ENCODE results near the gene MMP23B. TPM values are rescaled to one million over a fixed set of nuclear protein-coding genes. Genes with fewer than 3 reads are reported as not detected.

Gene MMP23B
- total and polyA plus RNA-seq, 9 donors, result 0.88 to 128 (median 67.3) TPM

- Histone ChIP-seq H3K36me3 (no peaks in the 10 kb centered on the region), H3K4me1 (ENCODE audit: insufficient read depth) (peaks cover 9% of the 10 kb centered on the region), H3K9me3 (no peaks in the 10 kb centered on the region), H3K27me3 (no peaks in the 10 kb centered on the region), H3K27ac (no peak overlapping the region), H3K4me3 (no peak overlapping the region)
- 67% methylated on average over 26 of the region's 26 CpGs for WGBS, 3 donors
- intact Hi-C loops (cut with DNase I), result no loop called here
- no peak for TF ChIP-seq POLR2A (IDR thresholded peaks at IDR 0.05)
- TF ChIP-seq EP300 (IDR thresholded peaks at IDR 0.05), result no peak
- TF ChIP-seq CTCF (IDR thresholded peaks at IDR 0.05), result no peak
- peak in 1 of 5 donors; percentile 28 for DNase-seq
Observed at GRCh38 chr1:1683104-1683905, 51.3 kb downstream of the MMP23B start.

Other genes starting within 250 kb of the MMP23B start
- gene CCNL2, start 232.8 kb upstream of the MMP23B start, total RNA-seq, result 100 to 1,000 TPM; 159 to 245 (median 196) TPM
- gene CCNL2, start 232.8 kb upstream of the MMP23B start, polyA plus RNA-seq, result 100 to 1,000 TPM in 1 of 2 donors, 10 to 100 TPM in 1; 71.1 to 217 TPM
- gene MRPL20, start 224.9 kb upstream of the MMP23B start, total RNA-seq, result 100 to 1,000 TPM in 1 of 7 donors, 10 to 100 TPM in 6; 79.9 to 130 (median 93.1) TPM
- gene MRPL20, start 224.9 kb upstream of the MMP23B start, polyA plus RNA-seq, result 100 to 1,000 TPM; 113 to 120 TPM
- 10 to 100 TPM in 5 of 7 donors, 1 to 10 TPM in 2; 4.5 to 48.8 (median 16.4) TPM for gene ANKRD65, start 210.9 kb upstream of the MMP23B start, total RNA-seq
- gene ANKRD65, start 210.9 kb upstream of the MMP23B start, polyA plus RNA-seq, result 10 to 100 TPM in 1 of 2 donors, 1 to 10 TPM in 1; 5.0 to 13.3 TPM
- gene VWA1, start 196.5 kb upstream of the MMP23B start, total RNA-seq, result 10 to 100 TPM; 11.1 to 73.5 (median 44.9) TPM
- gene VWA1, start 196.5 kb upstream of the MMP23B start, polyA plus RNA-seq, result 10 to 100 TPM in 1 of 2 donors, under 1 TPM in 1; 0.20 to 14.2 TPM
- 1 to 10 TPM in 6 of 7 donors, under 1 TPM in 1; 0.53 to 5.3 (median 3.6) TPM for gene ATAD3C, start 182.5 kb upstream of the MMP23B start, total RNA-seq
- gene ATAD3C, start 182.5 kb upstream of the MMP23B start, polyA plus RNA-seq, result 1 to 10 TPM in 1 of 2 donors, under 1 TPM in 1; 0.83 to 4.3 TPM
- gene ATAD3B, start 160.4 kb upstream of the MMP23B start, total RNA-seq, result 10 to 100 TPM; 13.1 to 26.5 (median 19.6) TPM
- 10 to 100 TPM in 1 of 2 donors, 1 to 10 TPM in 1; 1.0 to 15.0 TPM for gene ATAD3B, start 160.4 kb upstream of the MMP23B start, polyA plus RNA-seq
- gene ATAD3A, start 120.0 kb upstream of the MMP23B start, total RNA-seq, result 10 to 100 TPM in 6 of 7 donors, 1 to 10 TPM in 1; 7.6 to 23.9 (median 17.8) TPM
- 10 to 100 TPM in 1 of 2 donors, 1 to 10 TPM in 1; 2.8 to 11.0 TPM for gene ATAD3A, start 120.0 kb upstream of the MMP23B start, polyA plus RNA-seq
- 10 to 100 TPM in 3 of 7 donors, 1 to 10 TPM in 4; 6.2 to 20.8 (median 9.9) TPM for gene TMEM240, start 91.5 kb upstream of the MMP23B start, total RNA-seq
- gene TMEM240, start 91.5 kb upstream of the MMP23B start, polyA plus RNA-seq, result 10 to 100 TPM in 1 of 2 donors, not detected in 1; 30.3 TPM
- 100 to 1,000 TPM in 6 of 7 donors, 10 to 100 TPM in 1; 91.9 to 119 (median 113) TPM for gene SSU72, start 57.3 kb upstream of the MMP23B start, total RNA-seq
- gene SSU72, start 57.3 kb upstream of the MMP23B start, polyA plus RNA-seq, result 100 to 1,000 TPM in 1 of 2 donors, 10 to 100 TPM in 1; 72.3 to 107 TPM
- 1 to 10 TPM in 5 of 7 donors, under 1 TPM in 2; 0.33 to 3.2 (median 2.0) TPM for gene FNDC10, start 32.0 kb upstream of the MMP23B start, total RNA-seq
- gene FNDC10, start 32.0 kb upstream of the MMP23B start, polyA plus RNA-seq, result 1 to 10 TPM in 1 of 2 donors, not detected in 1; 1.5 TPM
- gene MIB2, start 16.7 kb upstream of the MMP23B start, total RNA-seq, result 100 to 1,000 TPM in 2 of 7 donors, 10 to 100 TPM in 5; 68.8 to 110 (median 81.6) TPM
- gene MIB2, start 16.7 kb upstream of the MMP23B start, polyA plus RNA-seq, result 10 to 100 TPM in 1 of 2 donors, 1 to 10 TPM in 1; 1.8 to 71.1 TPM
- gene CDK11B, start 26.8 kb downstream of the MMP23B start, total RNA-seq, result 10 to 100 TPM; 12.8 to 28.0 (median 21.3) TPM
- gene CDK11B, start 26.8 kb downstream of the MMP23B start, polyA plus RNA-seq, result 10 to 100 TPM; 30.1 to 34.5 TPM
- 10 to 100 TPM; 30.0 to 59.2 (median 45.0) TPM for gene SLC35E2B, start 60.6 kb downstream of the MMP23B start, total RNA-seq
- 10 to 100 TPM; 24.7 to 38.2 TPM for gene SLC35E2B, start 60.6 kb downstream of the MMP23B start, polyA plus RNA-seq
- gene CDK11A, start 92.2 kb downstream of the MMP23B start, total RNA-seq, result 10 to 100 TPM; 20.9 to 51.3 (median 31.1) TPM
- gene CDK11A, start 92.2 kb downstream of the MMP23B start, polyA plus RNA-seq, result 10 to 100 TPM; 16.7 to 21.6 TPM
- gene NADK, start 146.3 kb downstream of the MMP23B start, total RNA-seq, result 10 to 100 TPM; 45.1 to 76.0 (median 62.7) TPM
- gene NADK, start 146.3 kb downstream of the MMP23B start, polyA plus RNA-seq, result 10 to 100 TPM; 21.8 to 57.0 TPM

Measured in ovary (tissue), 9 donors.